Measurements from ENCODE around the gene CALCR.

CALCR gene

GRCh38 chr7:93442478-93443224, 131.9 kb downstream of the CALCR start:
- peak; percentile 16 for DNase-seq

- DNase-seq, result no peak
Measured at GRCh38 chr7:93435791-93436190, 138.7 kb downstream of the CALCR start.

- no peak for DNase-seq
Measured at GRCh38 chr7:93432130-93432529, 142.4 kb downstream of the CALCR start.

- DNase-seq, result no peak
Measured at GRCh38 chr7:93430917-93431588, 143.5 kb downstream of the CALCR start.

GRCh38 chr7:93429563-93429962, 145.0 kb downstream of the CALCR start:
- DNase-seq, result no peak

- no peak for DNase-seq
Measured at GRCh38 chr7:93427107-93427506, 147.4 kb downstream of the CALCR start.

- no peak for DNase-seq
Measured at GRCh38 chr7:93426155-93426696, 148.3 kb downstream of the CALCR start.

- no peak for DNase-seq
Measured at GRCh38 chr7:93414574-93414973, 159.9 kb downstream of the CALCR start.

GRCh38 chr7:93409324-93409723, 165.2 kb downstream of the CALCR start:
- no peak for DNase-seq

GRCh38 chr7:93407239-93407638, 167.3 kb downstream of the CALCR start:
- no peak for DNase-seq

- DNase-seq, result no peak
Measured at GRCh38 chr7:93402944-93403343, 171.6 kb downstream of the CALCR start.

GRCh38 chr7:93399642-93400041, 174.9 kb downstream of the CALCR start:
- no peak for DNase-seq

- no peak for DNase-seq
Measured at GRCh38 chr7:93392984-93393383, 181.5 kb downstream of the CALCR start.

GRCh38 chr7:93390660-93391059, 183.9 kb downstream of the CALCR start:
- no peak for DNase-seq

- no peak for DNase-seq
Measured at GRCh38 chr7:93382362-93382761, 192.2 kb downstream of the CALCR start.

- no peak for DNase-seq
Measured at GRCh38 chr7:93378131-93378760, 196.3 kb downstream of the CALCR start.

- DNase-seq, result no peak
Measured at GRCh38 chr7:93375603-93376002, 198.9 kb downstream of the CALCR start.
